ENCODE measurements around the gene EFNA5.

Gene EFNA5

DNA sequence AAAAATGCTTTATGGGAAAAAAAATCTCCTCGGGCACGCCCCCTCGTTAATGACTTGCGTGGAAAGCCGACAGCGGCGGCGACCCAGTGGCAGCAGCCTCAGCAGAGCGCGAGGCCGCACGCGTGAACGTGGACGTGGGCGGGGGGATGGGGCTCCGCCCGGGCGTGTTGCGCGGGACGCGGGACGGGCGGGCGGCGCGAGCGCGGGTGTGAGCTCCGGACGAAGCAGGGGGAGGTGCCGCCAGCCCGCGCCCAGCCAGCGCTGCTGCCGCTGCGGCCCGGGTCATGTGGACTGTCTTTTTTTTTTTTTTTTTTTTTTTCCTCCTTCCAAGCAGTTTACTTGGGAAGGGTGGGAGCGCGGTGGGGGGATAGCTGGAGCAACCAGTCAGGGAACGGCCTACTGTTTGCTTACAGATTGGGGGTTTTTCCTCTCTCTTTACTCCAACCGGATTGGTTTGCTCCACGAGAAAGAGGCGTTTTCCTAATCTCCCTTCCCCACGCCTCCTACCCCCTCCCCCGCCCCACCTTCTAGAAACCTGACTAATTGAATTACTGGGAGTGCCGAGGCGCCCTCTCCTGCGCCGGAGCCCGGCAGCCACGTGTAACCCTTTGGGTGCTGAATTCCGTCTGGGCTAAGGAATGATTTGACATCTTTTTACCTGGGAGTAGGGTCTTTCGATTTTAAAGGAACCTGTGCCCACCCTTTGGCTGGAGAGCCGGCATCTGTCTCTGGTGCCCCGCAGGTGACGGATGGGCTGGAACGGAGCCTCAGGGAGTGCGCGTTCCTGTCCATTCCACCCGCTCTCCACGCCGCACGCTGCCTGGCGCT, 1.7 kb upstream of the EFNA5 start:
- DNase-seq (ENCODE audit: low spot score), result peak; percentile 87

GRCh38 chr5:107671742-107672210, 1.0 kb upstream of the EFNA5 start:
- DNase-seq (ENCODE audit: low spot score), result peak; percentile 50

GRCh38 chr5:107670087-107670931, 428 bp downstream of the EFNA5 start:
- DNase-seq (ENCODE audit: low spot score), result peak; percentile 27

DNA sequence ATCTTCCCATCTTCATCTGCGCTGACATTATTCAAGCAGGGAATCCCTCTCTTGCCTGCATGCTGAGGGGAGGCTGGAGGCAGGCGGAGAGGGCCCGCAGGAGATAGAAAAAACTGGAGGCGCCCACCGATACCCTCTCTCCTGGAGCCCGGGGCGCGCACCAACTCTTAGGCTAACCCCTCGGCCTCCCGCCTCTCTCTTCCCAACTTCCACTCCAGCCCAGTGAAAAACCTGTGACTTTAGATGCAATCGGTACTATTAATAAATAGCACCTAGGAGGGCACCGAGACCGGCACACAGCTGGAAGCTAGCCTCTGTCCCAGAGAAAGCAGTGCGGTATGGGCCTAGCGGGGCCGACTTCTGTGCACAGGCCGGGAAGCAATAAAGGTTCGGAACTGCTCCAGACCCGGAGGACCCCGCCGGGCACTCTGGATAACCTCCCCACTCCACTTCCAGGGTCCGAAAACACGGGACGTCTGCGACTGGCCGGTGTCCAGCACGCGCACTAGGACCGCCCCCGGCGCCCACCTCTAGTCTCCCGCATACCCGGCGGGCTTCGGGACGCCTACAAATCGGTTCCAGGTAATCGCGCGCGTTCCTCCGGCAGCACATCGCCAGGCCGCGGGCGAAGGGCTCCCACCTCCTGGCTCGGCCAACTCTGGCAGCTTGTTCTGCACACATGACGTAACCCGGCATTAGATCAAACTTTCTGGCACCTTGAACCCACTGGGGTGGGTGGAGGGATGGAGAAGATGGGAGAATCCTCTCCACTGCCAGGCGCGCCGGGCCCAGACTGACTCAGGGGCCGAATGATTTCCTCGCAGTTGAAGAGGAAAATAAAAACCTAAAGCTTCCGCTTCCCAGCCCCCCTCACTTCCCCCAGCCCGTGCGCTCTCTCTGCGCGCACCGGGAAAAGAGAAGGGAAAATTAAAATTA, 1.4 kb downstream of the EFNA5 start:
- peak; percentile 15 for DNase-seq (ENCODE audit: low spot score)

DNA sequence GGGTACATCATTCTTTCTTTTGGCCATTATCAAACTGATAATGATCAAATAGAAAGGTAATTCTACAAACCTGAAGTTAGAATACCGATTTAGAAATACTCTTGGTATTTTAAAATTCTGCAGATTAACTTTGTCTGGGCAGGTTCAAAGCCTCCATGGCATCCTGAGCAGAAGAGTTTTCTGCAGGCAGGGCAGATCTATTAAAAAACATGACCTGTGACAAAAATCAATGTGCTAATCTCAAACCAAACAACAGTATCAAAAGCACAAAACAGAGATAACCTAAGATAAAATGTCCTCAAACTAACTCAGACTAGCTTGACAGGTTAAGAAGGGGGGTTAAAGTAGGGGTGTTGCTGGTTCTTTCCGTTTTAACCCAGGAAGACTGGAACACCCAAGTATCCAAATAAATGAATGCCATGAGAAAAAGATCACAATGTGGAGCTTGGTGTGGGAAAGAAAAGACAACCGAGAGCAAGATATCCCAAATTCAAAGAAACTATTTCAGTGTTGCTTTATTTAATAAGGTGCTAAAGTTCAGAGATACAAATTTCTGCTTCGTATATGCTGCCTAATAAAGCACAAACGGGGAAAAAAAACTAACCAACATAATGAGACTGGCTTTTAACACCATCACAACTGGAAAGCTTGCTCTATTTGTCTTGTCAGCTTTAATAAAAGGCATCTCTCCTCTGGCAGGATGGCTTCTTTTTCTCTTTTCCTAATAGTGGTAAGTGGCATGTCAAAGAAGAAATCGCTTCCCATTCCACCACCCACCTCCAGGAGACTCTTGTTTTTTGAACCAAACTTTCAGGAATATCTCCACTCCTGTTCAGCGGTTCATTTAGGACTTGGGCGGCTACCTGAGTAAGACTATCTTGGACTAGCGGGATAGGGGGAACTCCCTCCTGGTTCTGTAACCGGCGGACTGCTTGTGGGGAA, 2.3 kb downstream of the EFNA5 start:
- no peak for DNase-seq (ENCODE audit: low spot score)

GRCh38 chr5:107666051-107666655, 4.6 kb downstream of the EFNA5 start:
- no peak for DNase-seq (ENCODE audit: low spot score)

DNA sequence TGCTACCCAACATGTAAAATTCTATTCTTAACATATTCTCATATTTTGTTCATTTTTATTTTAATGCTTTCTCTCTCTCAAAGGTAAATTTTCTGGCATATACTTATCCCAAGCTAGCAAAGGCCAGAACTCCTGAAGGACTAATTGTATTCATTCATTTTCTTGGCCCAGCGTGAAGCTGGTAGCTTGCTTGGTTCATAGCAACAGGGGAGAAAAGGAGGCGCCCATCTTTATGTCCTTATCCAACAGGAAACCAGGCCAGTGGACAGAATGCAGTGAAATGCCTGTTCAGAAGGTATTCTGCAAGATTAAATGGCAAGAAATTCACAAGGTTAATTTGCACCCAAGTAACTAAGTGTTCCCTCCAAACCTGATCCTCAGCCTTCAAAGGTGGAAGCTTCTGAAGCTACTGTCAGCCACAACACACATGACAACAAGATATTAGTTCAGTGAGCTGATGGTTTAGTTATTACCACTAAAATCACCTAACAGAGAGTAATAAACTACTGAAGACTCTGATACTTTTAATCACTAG, 5.6 kb downstream of the EFNA5 start:
- DNase-seq (ENCODE audit: low spot score), result no peak

- DNase-seq (ENCODE audit: low spot score), result no peak
These were observed 7.0 kb downstream of the EFNA5 start for GRCh38 chr5:107663697-107664096.

DNA sequence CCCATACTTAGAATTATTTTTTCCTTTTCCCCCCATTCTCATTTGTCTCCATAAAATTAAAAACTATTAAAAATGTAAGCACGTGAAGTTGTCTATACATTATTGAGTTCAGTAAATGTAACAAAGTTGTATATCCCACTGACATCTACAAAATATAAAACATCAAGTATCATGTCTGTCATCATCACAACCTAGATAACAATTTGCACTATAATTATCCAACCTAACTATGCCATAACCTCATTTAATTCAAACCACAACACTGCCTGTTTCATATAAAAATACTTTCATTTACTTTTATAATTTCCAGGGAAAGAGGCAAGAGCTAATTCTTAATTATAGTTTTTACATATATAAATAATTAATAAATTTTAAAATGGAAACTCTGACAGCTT, 9.1 kb downstream of the EFNA5 start:
- DNase-seq (ENCODE audit: low spot score), result no peak

GRCh38 chr5:107661038-107661649, 9.6 kb downstream of the EFNA5 start:
- no peak for DNase-seq (ENCODE audit: low spot score)

- no peak for DNase-seq (ENCODE audit: low spot score)
These were observed 12.2 kb downstream of the EFNA5 start for GRCh38 chr5:107658528-107658927.

GRCh38 chr5:107655831-107656230, 14.9 kb downstream of the EFNA5 start:
- no peak for DNase-seq (ENCODE audit: low spot score)

- DNase-seq (ENCODE audit: low spot score), result no peak
These were observed 15.9 kb downstream of the EFNA5 start for GRCh38 chr5:107654827-107655226.

GRCh38 chr5:107653685-107654084, 17.1 kb downstream of the EFNA5 start:
- DNase-seq (ENCODE audit: low spot score), result no peak

- DNase-seq (ENCODE audit: low spot score), result peak; percentile 28
These were observed 17.7 kb downstream of the EFNA5 start for GRCh38 chr5:107652839-107653607.

DNA sequence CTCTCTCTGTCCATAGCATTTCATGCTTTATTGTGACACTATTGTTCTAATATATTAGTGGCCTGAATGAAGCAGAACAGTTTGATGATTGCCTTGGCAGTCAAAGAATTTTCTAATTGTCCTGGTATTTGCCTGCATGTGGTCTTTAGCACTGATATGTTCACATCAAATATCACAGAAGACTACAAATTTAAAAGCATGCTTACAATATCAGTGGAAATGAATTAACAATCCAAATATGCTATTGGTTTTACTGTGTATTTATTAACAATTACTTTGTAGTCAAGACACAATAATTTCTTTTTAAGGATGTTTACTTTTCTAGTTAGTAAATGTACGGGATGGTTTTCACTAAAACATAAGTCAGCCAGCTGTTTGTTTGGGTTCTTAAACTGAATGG, 18.3 kb downstream of the EFNA5 start:
- no peak for DNase-seq (ENCODE audit: low spot score)

DNA sequence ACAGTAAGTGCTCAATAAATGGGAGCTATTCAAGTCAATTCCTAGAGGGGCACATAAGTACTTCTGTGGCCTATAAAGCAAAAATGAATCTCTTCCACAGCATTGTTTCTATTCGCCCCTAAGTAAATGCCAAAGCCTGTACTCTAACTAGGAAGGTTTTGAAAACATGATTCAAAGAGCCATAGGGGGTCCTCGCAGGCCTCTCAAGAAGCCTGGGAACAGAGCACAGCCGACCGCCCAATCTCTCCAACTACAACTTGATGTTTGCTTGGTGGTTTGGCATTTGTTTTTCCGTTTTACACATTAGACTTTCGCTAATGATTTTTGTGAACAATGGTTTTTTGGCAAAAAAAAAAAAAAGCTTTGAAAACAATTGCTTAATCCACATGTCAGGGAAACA, 19.4 kb downstream of the EFNA5 start:
- DNase-seq (ENCODE audit: low spot score), result peak; percentile 40

DNA sequence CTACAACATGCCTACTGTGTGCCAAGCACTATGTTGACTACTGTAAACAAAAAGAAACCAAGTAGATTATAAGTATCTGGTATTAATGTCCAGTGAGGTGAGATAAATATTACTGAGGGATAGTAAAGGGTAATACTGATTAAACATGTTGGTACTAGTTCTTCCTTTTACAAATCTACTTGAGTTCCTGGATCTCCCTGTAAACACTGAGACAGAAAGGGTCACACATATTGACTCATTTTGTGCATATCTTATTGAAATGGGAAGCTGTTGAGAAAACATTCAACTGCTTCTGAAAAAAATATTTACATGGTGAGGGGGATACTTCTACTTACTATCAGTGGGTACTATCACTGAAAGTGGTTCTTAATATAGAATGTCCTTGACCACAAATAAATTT, 24.3 kb downstream of the EFNA5 start:
- DNase-seq (ENCODE audit: low spot score), result no peak

GRCh38 chr5:107640568-107640967, 30.2 kb downstream of the EFNA5 start:
- no peak for DNase-seq (ENCODE audit: low spot score)

Measured in iPS-NIHi11 (cell line).